Measurements from ENCODE around the gene SFXN3. TPM values are rescaled to one million over a fixed set of nuclear protein-coding genes. Genes with fewer than 3 reads are reported as not detected.

The SFXN3 gene
- total and polyA plus RNA-seq, 2 of the 13 experiments (the other 11 are each of a cell fraction or from before 2014, with no cell fraction given), result 16.8 to 71.5 TPM

DNA sequence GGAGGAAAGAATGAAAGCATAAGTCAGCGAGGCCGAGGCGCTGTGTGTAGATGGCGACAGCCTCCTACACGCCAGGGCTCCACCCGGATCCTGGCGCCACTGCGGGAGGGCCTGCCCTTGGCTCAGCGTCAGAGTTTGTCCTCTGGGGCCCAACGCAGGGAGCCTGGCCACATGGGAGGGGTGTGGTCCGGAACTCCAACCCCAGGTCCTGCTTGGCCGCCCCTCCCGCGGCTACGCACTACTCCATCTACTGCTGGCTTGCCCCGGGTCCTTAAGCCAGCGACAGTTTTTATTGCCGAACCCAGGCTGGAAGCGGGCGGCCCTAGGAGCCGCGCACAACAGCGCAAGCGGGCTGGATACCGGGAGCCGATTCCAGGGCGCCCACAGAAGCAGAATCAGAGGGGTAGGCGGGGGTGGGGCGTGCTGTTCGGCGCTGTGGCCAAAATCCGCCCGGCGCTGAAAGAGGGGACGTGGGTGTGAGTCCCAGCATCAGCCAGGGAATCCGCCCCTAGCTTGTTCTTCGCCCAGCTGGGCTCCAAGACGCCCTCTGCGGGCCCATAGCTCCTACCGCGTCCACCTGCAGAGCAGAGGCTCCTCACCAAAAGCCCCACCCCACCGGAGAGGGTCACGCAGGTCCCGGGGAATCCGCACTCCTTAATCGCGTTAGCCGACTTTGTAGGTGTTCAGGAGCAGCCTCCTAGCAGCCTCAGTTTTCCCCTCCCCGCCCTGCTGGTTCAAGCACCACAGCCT is 35.3 kb downstream of the SFXN3 start (continued):
- TF ChIP-seq NR1H2 (CRISPR knock-in tag; IDR thresholded peaks at IDR 0.05; ENCODE audit: borderline replicate concordance, low read depth), result no peak
- no peak for TF ChIP-seq ZNF253 (CRISPR knock-in tag; IDR thresholded peaks at IDR 0.05; ENCODE audit: borderline replicate concordance)
- no peak; the same call in 1 of the 2 replicates for TF ChIP-seq MTF1 (CRISPR knock-in tag; IDR thresholded peaks at IDR 0.05)
- TF ChIP-seq HNRNPL (IDR thresholded peaks at IDR 0.05; ENCODE audit: low read depth, low read length), result peak; percentile 63; the same call in 1 of the 2 replicates
- TF ChIP-seq SMAD9 (CRISPR knock-in tag; IDR thresholded peaks at IDR 0.05), result no peak
- peak; percentile 26; the same call in 1 of the 2 replicates for TF ChIP-seq ZNF770 (CRISPR knock-in tag; IDR thresholded peaks at IDR 0.05)
- no peak for TF ChIP-seq MAFG (CRISPR knock-in tag; IDR thresholded peaks at IDR 0.05)
- TF ChIP-seq ZFY (CRISPR knock-in tag; IDR thresholded peaks at IDR 0.05), result peak; percentile 85
- peak; percentile 66; the same call in 1 of the 2 replicates for TF ChIP-seq SP5 (CRISPR knock-in tag; IDR thresholded peaks at IDR 0.05; ENCODE audit: borderline replicate concordance, low read depth)
- TF ChIP-seq, protein P1, sequence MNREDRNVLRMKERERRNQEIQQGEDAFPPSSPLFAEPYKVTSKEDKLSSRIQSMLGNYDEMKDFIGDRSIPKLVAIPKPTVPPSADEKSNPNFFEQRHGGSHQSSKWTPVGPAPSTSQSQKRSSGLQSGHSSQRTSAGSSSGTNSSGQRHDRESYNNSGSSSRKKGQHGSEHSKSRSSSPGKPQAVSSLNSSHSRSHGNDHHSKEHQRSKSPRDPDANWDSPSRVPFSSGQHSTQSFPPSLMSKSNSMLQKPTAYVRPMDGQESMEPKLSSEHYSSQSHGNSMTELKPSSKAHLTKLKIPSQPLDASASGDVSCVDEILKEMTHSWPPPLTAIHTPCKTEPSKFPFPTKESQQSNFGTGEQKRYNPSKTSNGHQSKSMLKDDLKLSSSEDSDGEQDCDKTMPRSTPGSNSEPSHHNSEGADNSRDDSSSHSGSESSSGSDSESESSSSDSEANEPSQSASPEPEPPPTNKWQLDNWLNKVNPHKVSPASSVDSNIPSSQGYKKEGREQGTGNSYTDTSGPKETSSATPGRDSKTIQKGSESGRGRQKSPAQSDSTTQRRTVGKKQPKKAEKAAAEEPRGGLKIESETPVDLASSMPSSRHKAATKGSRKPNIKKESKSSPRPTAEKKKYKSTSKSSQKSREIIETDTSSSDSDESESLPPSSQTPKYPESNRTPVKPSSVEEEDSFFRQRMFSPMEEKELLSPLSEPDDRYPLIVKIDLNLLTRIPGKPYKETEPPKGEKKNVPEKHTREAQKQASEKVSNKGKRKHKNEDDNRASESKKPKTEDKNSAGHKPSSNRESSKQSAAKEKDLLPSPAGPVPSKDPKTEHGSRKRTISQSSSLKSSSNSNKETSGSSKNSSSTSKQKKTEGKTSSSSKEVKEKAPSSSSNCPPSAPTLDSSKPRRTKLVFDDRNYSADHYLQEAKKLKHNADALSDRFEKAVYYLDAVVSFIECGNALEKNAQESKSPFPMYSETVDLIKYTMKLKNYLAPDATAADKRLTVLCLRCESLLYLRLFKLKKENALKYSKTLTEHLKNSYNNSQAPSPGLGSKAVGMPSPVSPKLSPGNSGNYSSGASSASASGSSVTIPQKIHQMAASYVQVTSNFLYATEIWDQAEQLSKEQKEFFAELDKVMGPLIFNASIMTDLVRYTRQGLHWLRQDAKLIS (CRISPR knock-in tag; IDR thresholded peaks at IDR 0.05), result 0 out of 2 replicates have a peak, but pooled peaks have one; percentile 53
- TF ChIP-seq, protein P2, sequence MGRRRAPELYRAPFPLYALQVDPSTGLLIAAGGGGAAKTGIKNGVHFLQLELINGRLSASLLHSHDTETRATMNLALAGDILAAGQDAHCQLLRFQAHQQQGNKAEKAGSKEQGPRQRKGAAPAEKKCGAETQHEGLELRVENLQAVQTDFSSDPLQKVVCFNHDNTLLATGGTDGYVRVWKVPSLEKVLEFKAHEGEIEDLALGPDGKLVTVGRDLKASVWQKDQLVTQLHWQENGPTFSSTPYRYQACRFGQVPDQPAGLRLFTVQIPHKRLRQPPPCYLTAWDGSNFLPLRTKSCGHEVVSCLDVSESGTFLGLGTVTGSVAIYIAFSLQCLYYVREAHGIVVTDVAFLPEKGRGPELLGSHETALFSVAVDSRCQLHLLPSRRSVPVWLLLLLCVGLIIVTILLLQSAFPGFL (CRISPR knock-in tag; IDR thresholded peaks at IDR 0.05), result no peak
- TF ChIP-seq, protein P3, sequence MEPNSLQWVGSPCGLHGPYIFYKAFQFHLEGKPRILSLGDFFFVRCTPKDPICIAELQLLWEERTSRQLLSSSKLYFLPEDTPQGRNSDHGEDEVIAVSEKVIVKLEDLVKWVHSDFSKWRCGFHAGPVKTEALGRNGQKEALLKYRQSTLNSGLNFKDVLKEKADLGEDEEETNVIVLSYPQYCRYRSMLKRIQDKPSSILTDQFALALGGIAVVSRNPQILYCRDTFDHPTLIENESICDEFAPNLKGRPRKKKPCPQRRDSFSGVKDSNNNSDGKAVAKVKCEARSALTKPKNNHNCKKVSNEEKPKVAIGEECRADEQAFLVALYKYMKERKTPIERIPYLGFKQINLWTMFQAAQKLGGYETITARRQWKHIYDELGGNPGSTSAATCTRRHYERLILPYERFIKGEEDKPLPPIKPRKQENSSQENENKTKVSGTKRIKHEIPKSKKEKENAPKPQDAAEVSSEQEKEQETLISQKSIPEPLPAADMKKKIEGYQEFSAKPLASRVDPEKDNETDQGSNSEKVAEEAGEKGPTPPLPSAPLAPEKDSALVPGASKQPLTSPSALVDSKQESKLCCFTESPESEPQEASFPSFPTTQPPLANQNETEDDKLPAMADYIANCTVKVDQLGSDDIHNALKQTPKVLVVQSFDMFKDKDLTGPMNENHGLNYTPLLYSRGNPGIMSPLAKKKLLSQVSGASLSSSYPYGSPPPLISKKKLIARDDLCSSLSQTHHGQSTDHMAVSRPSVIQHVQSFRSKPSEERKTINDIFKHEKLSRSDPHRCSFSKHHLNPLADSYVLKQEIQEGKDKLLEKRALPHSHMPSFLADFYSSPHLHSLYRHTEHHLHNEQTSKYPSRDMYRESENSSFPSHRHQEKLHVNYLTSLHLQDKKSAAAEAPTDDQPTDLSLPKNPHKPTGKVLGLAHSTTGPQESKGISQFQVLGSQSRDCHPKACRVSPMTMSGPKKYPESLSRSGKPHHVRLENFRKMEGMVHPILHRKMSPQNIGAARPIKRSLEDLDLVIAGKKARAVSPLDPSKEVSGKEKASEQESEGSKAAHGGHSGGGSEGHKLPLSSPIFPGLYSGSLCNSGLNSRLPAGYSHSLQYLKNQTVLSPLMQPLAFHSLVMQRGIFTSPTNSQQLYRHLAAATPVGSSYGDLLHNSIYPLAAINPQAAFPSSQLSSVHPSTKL (CRISPR knock-in tag; IDR thresholded peaks at IDR 0.05), result peak; percentile 74
- TF ChIP-seq KDM1A (CRISPR knock-in tag; IDR thresholded peaks at IDR 0.05), result no peak
- no peak for TF ChIP-seq MLXIP (CRISPR knock-in tag; IDR thresholded peaks at IDR 0.05; ENCODE audit: borderline replicate concordance)
